Memory B cell (primary cell): ENCODE data around the gene RAB34.

Source experiments
- ATAC-seq: fragments of 150-1000 bp; cut with Tn5 transposase; 2 replicates; pipeline ENCODE4 v1.10.0; 2021; ENCODE audit warnings: low read depth, mild to moderate bottlenecking, moderate library complexity
- DNase-seq, 2 donors: peaks; one replicate each; pipeline ENCODE4 v3.0.0; 2022; ENCODE audit warnings: low spot score in 2 of 2
- H3K27ac Mint-ChIP-seq: one replicate; pipeline ENCODE4 v1.8.0; 2022; ENCODE audit warnings: mild to moderate bottlenecking, moderate library complexity, mixed read lengths
- H3K27me3 Mint-ChIP-seq: one replicate; pipeline ENCODE4 v1.8.0; 2022; ENCODE audit warnings: mixed read lengths
- H3K36me3 Mint-ChIP-seq: one replicate; pipeline ENCODE4 v1.8.0; 2022; ENCODE audit warnings: mild to moderate bottlenecking, mixed read lengths
- H3K4me1 Mint-ChIP-seq: one replicate; pipeline ENCODE4 v1.8.0; 2022; ENCODE audit warnings: mixed read lengths
- H3K4me3 Mint-ChIP-seq: one replicate; pipeline ENCODE4 v1.8.0; 2022; ENCODE audit warnings: mild to moderate bottlenecking, moderate library complexity, mixed read lengths
- H3K9me3 Mint-ChIP-seq: one replicate; pipeline ENCODE4 v1.8.0; 2022; ENCODE audit warnings: mixed read lengths

The RAB34 gene

GRCh38 chr17:28749516-28750177, 32.0 kb upstream of the RAB34 start:
- no peaks in the 10 kb centered on the region for H3K27me3 Mint-ChIP-seq
- H3K27ac Mint-ChIP-seq, result peak overlapping the region; percentile 62
- ATAC-seq, result no peak
- no peak overlapping the region for H3K4me3 Mint-ChIP-seq
- peaks cover 23% of the 10 kb centered on the region for H3K4me1 Mint-ChIP-seq
- no peak for DNase-seq
- peaks cover 7% of the 10 kb centered on the region for H3K36me3 Mint-ChIP-seq
- H3K9me3 Mint-ChIP-seq, result no peaks in the 10 kb centered on the region

- no peak for ATAC-seq
- H3K36me3 Mint-ChIP-seq, result peaks cover 7% of the 10 kb centered on the region
These were observed 31.3 kb upstream of the RAB34 start for GRCh38 chr17:28748852-28749515.

GRCh38 chr17:28747801-28748750, 30.4 kb upstream of the RAB34 start:
- DNase-seq (no peak), ATAC-seq (no peak)
- H3K4me3 Mint-ChIP-seq, result no peak overlapping the region
- no peaks in the 10 kb centered on the region for H3K27me3 Mint-ChIP-seq
- peaks cover 25% of the 10 kb centered on the region for H3K4me1 Mint-ChIP-seq
- peaks cover 7% of the 10 kb centered on the region for H3K36me3 Mint-ChIP-seq
- H3K9me3 Mint-ChIP-seq, result no peaks in the 10 kb centered on the region
- H3K27ac Mint-ChIP-seq, result peak overlapping the region; percentile 62

More at GRCh38 chr17:28748852-28749515, 31.3 kb upstream of the RAB34 start:
- no peaks in the 10 kb centered on the region for H3K27me3 Mint-ChIP-seq
- DNase-seq, result no peak
- no peak overlapping the region for H3K4me3 Mint-ChIP-seq
- peak overlapping the region; percentile 62 for H3K27ac Mint-ChIP-seq
- H3K9me3 Mint-ChIP-seq, result no peaks in the 10 kb centered on the region
- peaks cover 23% of the 10 kb centered on the region for H3K4me1 Mint-ChIP-seq

- peaks cover 27% of the 10 kb centered on the region for H3K4me1 Mint-ChIP-seq
- no peak for DNase-seq
- no peak overlapping the region for H3K4me3 Mint-ChIP-seq
- peak overlapping the region; percentile 99 for H3K27ac Mint-ChIP-seq
- H3K9me3 Mint-ChIP-seq, result no peaks in the 10 kb centered on the region
- ATAC-seq, result no peak
- H3K27me3 Mint-ChIP-seq, result no peaks in the 10 kb centered on the region
- peaks cover 7% of the 10 kb centered on the region for H3K36me3 Mint-ChIP-seq
These were observed 29.5 kb upstream of the RAB34 start for GRCh38 chr17:28747051-28747691.

- peak overlapping the region; percentile 99 for H3K27ac Mint-ChIP-seq
- H3K36me3 Mint-ChIP-seq, result peaks cover 7% of the 10 kb centered on the region
- H3K4me3 Mint-ChIP-seq, result peak overlapping the region; percentile 94
- DNase-seq (no peak), ATAC-seq (no peak)
- peaks cover 32% of the 10 kb centered on the region for H3K4me1 Mint-ChIP-seq
- no peaks in the 10 kb centered on the region for H3K9me3 Mint-ChIP-seq
- no peaks in the 10 kb centered on the region for H3K27me3 Mint-ChIP-seq
These were observed 29.0 kb upstream of the RAB34 start for GRCh38 chr17:28746611-28747050.

GRCh38 chr17:28745786-28746411, 28.2 kb upstream of the RAB34 start:
- DNase-seq, result no peak
- H3K4me1 Mint-ChIP-seq, result peaks cover 39% of the 10 kb centered on the region
- H3K27me3 Mint-ChIP-seq, result no peaks in the 10 kb centered on the region
- ATAC-seq, result no peak
- peak overlapping the region; percentile 99 for H3K27ac Mint-ChIP-seq
- H3K36me3 Mint-ChIP-seq, result peaks cover 9% of the 10 kb centered on the region
- H3K9me3 Mint-ChIP-seq, result no peaks in the 10 kb centered on the region
- H3K4me3 Mint-ChIP-seq, result peak overlapping the region; percentile 94

- Mint-ChIP-seq H3K4me1 (peaks cover 46% of the 10 kb centered on the region), H3K4me3 (peak overlapping the region; percentile 94), H3K27me3 (no peaks in the 10 kb centered on the region), H3K36me3 (peaks cover 9% of the 10 kb centered on the region), H3K27ac (peak overlapping the region; percentile 99), H3K9me3 (no peaks in the 10 kb centered on the region)
- ATAC-seq (no peak), DNase-seq (no peak)
These were observed 27.5 kb upstream of the RAB34 start for GRCh38 chr17:28744972-28745785.

GRCh38 chr17:28744104-28744971, 26.7 kb upstream of the RAB34 start:
- H3K27me3 Mint-ChIP-seq, result no peaks in the 10 kb centered on the region
- H3K27ac Mint-ChIP-seq, result peak overlapping the region; percentile 99
- H3K9me3 Mint-ChIP-seq, result no peaks in the 10 kb centered on the region
- peak; percentile 70 to 73 for DNase-seq
- peak; percentile 47 for ATAC-seq
- peaks cover 9% of the 10 kb centered on the region for H3K36me3 Mint-ChIP-seq
- peak overlapping the region; percentile 94 for H3K4me3 Mint-ChIP-seq
- H3K4me1 Mint-ChIP-seq, result peaks cover 48% of the 10 kb centered on the region

GRCh38 chr17:28743243-28744103, 25.8 kb upstream of the RAB34 start, which contains the start of gene TRAF4:
Gene TRAF4 (plus strand): TSS chr17:28744011. CDS start chr17:28744113, 102 bp downstream.
- Mint-ChIP-seq H3K27me3 (no peaks in the 10 kb centered on the region), H3K4me3 (peak within 1 kb of the TSS; percentile 94), H3K4me1 (peaks cover 51% of the 10 kb centered on the region), H3K36me3 (peaks cover 9% of the 10 kb centered on the region), H3K9me3 (no peaks in the 10 kb centered on the region), H3K27ac (peak within 1 kb of the TSS; percentile 99)
- DNase-seq (peak; percentile 79), ATAC-seq (peak; percentile 71)

GRCh38 chr17:28741358-28742349, 24.0 kb upstream of the RAB34 start:
- peaks cover 4% of the 10 kb centered on the region for H3K36me3 Mint-ChIP-seq
- ATAC-seq (peak; percentile 8), DNase-seq (peak in 1 of 2 donors; percentile 60)
- H3K4me1 Mint-ChIP-seq, result peaks cover 55% of the 10 kb centered on the region
- peak overlapping the region; percentile 99 for H3K27ac Mint-ChIP-seq
- no peaks in the 10 kb centered on the region for H3K27me3 Mint-ChIP-seq
- H3K4me3 Mint-ChIP-seq, result peak overlapping the region; percentile 68
- no peaks in the 10 kb centered on the region for H3K9me3 Mint-ChIP-seq
